Ectodermal cell (in vitro differentiated cells): ENCODE results near the gene ZNF625. TPM values are rescaled to one million over a fixed set of nuclear protein-coding genes. Genes with fewer than 3 reads are reported as not detected.
A peak's percentile ranks its signal among the peaks of the same experiment; 100 is the strongest.

Experiments
- H3K27ac ChIP-seq: 2 replicates; pipeline ENCODE4 v1.7.0; 2013; ENCODE audit warnings: mild to moderate bottlenecking, low read depth, low read length; ENCODE audit not compliant: insufficient read depth, poor library complexity, severe bottlenecking
- H3K27me3 ChIP-seq: 2 replicates; pipeline ENCODE4 v1.7.0; 2013; ENCODE audit warnings: mild to moderate bottlenecking, low read length; ENCODE audit not compliant: insufficient read depth, control insufficient read depth, poor library complexity, severe bottlenecking
- H3K36me3 ChIP-seq: one replicate; pipeline ENCODE4 v1.7.0; 2013; ENCODE audit warnings: low read length; ENCODE audit not compliant: control insufficient read depth, insufficient read depth
- H3K4me1 ChIP-seq: one replicate; pipeline ENCODE4 v1.7.0; 2013; ENCODE audit warnings: low read length; ENCODE audit not compliant: control insufficient read depth, insufficient read depth
- H3K4me3 ChIP-seq: 2 replicates; pipeline ENCODE4 v1.7.0; 2013; ENCODE audit warnings: low read depth, low read length, control low read depth; ENCODE audit not compliant: insufficient read depth
- H3K9me3 ChIP-seq: 2 replicates; pipeline ENCODE4 v1.7.0; 2013; ENCODE audit warnings: mild to moderate bottlenecking, low read length, moderate library complexity; ENCODE audit not compliant: control insufficient read depth
- WGBS, 2 experiments: methylation state at CpG; one replicate each; pipeline ENCODE4 v1.1.7; 2013; ENCODE audit warnings: missing lambda C conversion rate in 2 of 2; 5-methylcytosine and 5-hydroxymethylcytosine counted together
- polyA plus RNA-seq, 4 experiments: library from polyadenylated mRNA; stranded (reverse); fragments of 50-300 nt; gene quantifications; one replicate each; pipeline ENCODE4 v1.2.3, GENCODE V29; 2013

Gene ZNF625
- 21.1 TPM for polyA plus RNA-seq (2013, experiment 1 of 4)
- 21.4 TPM for polyA plus RNA-seq (2013, experiment 2 of 4)
- polyA plus RNA-seq (2013, experiment 3 of 4) = 16.3 TPM
- polyA plus RNA-seq (2013, experiment 4 of 4) = 13.6 TPM

- WGBS, 2 experiments = 0% methylated on average over 58 of the region's 58 CpGs
- Histone ChIP-seq H3K9me3 (no peaks in the 10 kb centered on the region), H3K36me3 (peaks cover 19% of the 10 kb centered on the region), H3K4me3 (peak within 1 kb of the TSS; percentile 82), H3K27ac (peak within 1 kb of the TSS; percentile 98), H3K4me1 (peaks cover 5% of the 10 kb centered on the region), H3K27me3 (no peaks in the 10 kb centered on the region)
Measured at GRCh38 chr19:12156223-12157058, at the start of gene ZNF625. ZNF625 (minus strand) TSS chr19:12156734; CDS start chr19:12156558, 176 bp downstream.

DNA sequence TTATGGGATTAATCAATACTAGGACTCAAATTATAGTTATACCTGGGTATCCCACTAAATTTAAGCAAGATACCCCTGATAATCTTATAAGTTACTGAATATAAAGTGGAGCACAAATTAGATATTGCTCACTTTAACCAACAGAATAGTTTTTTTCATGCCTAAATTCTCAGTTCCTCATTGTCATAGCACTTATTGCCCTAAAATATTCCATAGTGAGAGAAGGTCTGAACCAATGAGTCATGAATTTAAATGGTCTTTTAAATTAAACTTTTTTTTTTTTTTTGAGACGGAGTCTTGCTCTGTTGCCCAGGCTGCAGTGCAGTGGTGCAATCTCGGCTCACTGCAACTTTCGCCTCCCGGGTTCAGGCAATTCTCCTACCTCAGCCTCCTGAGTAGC, 48.8 kb upstream of the ZNF625 start:
- peaks cover 8% of the 10 kb centered on the region for H3K9me3 ChIP-seq
- H3K27me3 ChIP-seq = no peaks in the 10 kb centered on the region
- no peak overlapping the region for H3K4me3 ChIP-seq
- H3K4me1 ChIP-seq = no peaks in the 10 kb centered on the region
- 92 to 94% methylated on average over 4 of the region's 4 CpGs for WGBS, 2 experiments
- H3K36me3 ChIP-seq = no peaks in the 10 kb centered on the region
- no peak overlapping the region for H3K27ac ChIP-seq

- no peak overlapping the region for H3K4me3 ChIP-seq
- H3K36me3 ChIP-seq = no peaks in the 10 kb centered on the region
- 76 to 78% methylated on average over 4 of the region's 4 CpGs for WGBS, 2 experiments
- no peak overlapping the region for H3K27ac ChIP-seq
- H3K27me3 ChIP-seq = no peaks in the 10 kb centered on the region
- H3K4me1 ChIP-seq = no peaks in the 10 kb centered on the region
- H3K9me3 ChIP-seq = peaks cover 3% of the 10 kb centered on the region
Measured at GRCh38 chr19:12202250-12202649, 45.7 kb upstream of the ZNF625 start.

DNA sequence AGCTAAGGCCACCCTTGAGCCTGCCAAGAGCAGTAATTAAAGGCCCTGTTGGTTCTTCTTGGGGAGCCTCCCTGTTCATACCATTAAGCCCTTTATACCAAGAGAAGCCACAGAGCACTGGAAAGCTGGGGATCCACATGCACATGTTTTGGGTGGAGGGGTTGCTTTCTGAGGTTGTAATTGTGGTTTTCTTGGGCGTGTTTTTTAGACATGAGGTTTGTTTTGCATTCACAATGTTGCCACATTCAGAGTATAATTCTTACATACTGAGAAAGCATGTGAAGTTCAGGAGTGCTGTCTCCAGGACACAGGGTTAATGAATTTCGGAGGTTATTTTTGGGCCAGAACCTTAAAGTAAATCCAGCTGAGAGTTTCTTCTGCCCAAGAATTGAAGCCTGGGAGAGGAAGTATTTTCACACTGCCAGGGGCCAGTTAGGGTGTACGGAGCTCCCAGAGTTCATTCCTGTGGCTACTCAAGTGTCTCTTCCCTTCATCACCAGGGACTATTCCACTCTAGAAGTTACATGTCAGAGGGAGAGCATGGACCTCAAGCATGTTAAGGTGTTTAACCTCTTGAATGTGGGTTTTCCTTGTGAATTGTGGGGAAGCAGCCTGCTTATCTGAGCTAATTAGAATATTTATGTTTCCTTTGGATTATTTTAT, 43.4 kb upstream of the ZNF625 start:
- Histone ChIP-seq H3K27me3 (no peaks in the 10 kb centered on the region), H3K36me3 (peaks cover 2% of the 10 kb centered on the region), H3K4me3 (no peak overlapping the region), H3K9me3 (no peaks in the 10 kb centered on the region), H3K4me1 (no peaks in the 10 kb centered on the region), H3K27ac (no peak overlapping the region)
- 93 to 94% methylated on average over 3 of the region's 3 CpGs for WGBS, 2 experiments

- Histone ChIP-seq H3K9me3 (no peaks in the 10 kb centered on the region), H3K27ac (no peak overlapping the region), H3K27me3 (no peaks in the 10 kb centered on the region), H3K36me3 (peaks cover 3% of the 10 kb centered on the region), H3K4me3 (no peak overlapping the region), H3K4me1 (no peaks in the 10 kb centered on the region)
Measured at GRCh38 chr19:12198136-12198535, 41.6 kb upstream of the ZNF625 start.

GRCh38 chr19:12194827-12195731, 38.5 kb upstream of the ZNF625 start:
- Histone ChIP-seq H3K27me3 (no peaks in the 10 kb centered on the region), H3K36me3 (peaks cover 12% of the 10 kb centered on the region), H3K4me1 (no peaks in the 10 kb centered on the region), H3K27ac (no peak overlapping the region), H3K4me3 (peak overlapping the region; percentile 30), H3K9me3 (no peaks in the 10 kb centered on the region)
- 76 to 77% methylated on average over 62 of the region's 62 CpGs for WGBS, 2 experiments

DNA sequence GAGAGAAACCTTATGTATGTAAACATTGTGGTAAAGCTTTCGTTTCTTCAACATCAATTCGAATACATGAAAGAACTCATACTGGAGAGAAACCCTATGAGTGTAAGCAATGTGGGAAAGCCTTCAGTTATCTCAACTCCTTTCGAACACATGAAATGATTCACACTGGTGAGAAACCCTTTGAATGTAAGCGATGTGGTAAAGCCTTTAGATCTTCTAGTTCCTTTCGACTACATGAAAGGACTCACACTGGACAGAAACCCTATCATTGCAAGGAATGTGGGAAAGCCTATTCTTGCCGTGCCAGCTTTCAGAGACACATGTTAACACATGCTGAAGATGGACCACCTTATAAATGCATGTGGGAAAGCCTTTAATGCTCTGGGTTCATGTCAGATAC, 31.1 kb upstream of the ZNF625 start:
- WGBS, 2 experiments = 96 to 98% methylated on average over 6 of the region's 6 CpGs
- Histone ChIP-seq H3K27ac (no peak overlapping the region), H3K4me1 (no peaks in the 10 kb centered on the region), H3K27me3 (no peaks in the 10 kb centered on the region), H3K9me3 (peaks cover 11% of the 10 kb centered on the region), H3K4me3 (no peak overlapping the region), H3K36me3 (peaks cover 57% of the 10 kb centered on the region)

- Histone ChIP-seq H3K27ac (no peak overlapping the region), H3K36me3 (peaks cover 1% of the 10 kb centered on the region), H3K9me3 (peaks cover 6% of the 10 kb centered on the region), H3K4me1 (no peaks in the 10 kb centered on the region), H3K4me3 (no peak overlapping the region), H3K27me3 (no peaks in the 10 kb centered on the region)
- WGBS, 2 experiments = 85 to 91% methylated on average over 2 of the region's 3 CpGs
Measured at GRCh38 chr19:12180377-12180776, 23.8 kb upstream of the ZNF625 start.

GRCh38 chr19:12166626-12167025, 10.1 kb upstream of the ZNF625 start:
- Histone ChIP-seq H3K27ac (no peak overlapping the region), H3K27me3 (no peaks in the 10 kb centered on the region), H3K36me3 (no peaks in the 10 kb centered on the region), H3K9me3 (no peaks in the 10 kb centered on the region), H3K4me1 (peaks cover 5% of the 10 kb centered on the region), H3K4me3 (no peak overlapping the region)
- WGBS, 2 experiments = 80 to 97% methylated on average over 1 of the region's 1 CpG
